Adipocyte (in vitro differentiated cells): ENCODE data around the gene CIT.

Source experiments
- DNase-seq: peaks from one replicate; pipeline ENCODE4 v3.0.0-alpha.2; 2015; ENCODE audit warnings: low read depth
- H3K27me3 ChIP-seq: replicated peaks from 2 replicates; pipeline ENCODE4 v1.7.0; 2013; ENCODE audit warnings: mild to moderate bottlenecking, low read length, moderate library complexity; ENCODE audit not compliant: control insufficient read depth, insufficient read depth
- H3K36me3 ChIP-seq: 2 replicates; pipeline ENCODE4 v1.7.0; 2013; ENCODE audit warnings: low read length, mild to moderate bottlenecking, moderate library complexity; ENCODE audit not compliant: control insufficient read depth, insufficient read depth, severe bottlenecking
- H3K4me1 ChIP-seq: 2 replicates; pipeline ENCODE4 v1.7.0; 2013; ENCODE audit warnings: mild to moderate bottlenecking, low read length, moderate library complexity; ENCODE audit not compliant: control insufficient read depth, insufficient read depth
- H3K4me3 ChIP-seq: 2 replicates; pipeline ENCODE4 v1.7.0; 2013; ENCODE audit warnings: mild to moderate bottlenecking, low read length, moderate library complexity
- H3K9ac ChIP-seq: 2 replicates; pipeline ENCODE4 v1.7.0; 2013; ENCODE audit warnings: mild to moderate bottlenecking, low read length, moderate library complexity
- H3K9me3 ChIP-seq: 2 replicates; pipeline ENCODE4 v1.7.0; 2013; ENCODE audit warnings: mild to moderate bottlenecking, low read length, moderate library complexity; ENCODE audit not compliant: control insufficient read depth

The CIT gene

GRCh38 chr12:119826661-119827445 is 50.3 kb downstream of the CIT start:
- peak; percentile 25 for DNase-seq
- no peak overlapping the region for H3K4me3 ChIP-seq
- H3K27me3 ChIP-seq, result no peaks in the 10 kb centered on the region
- no peaks in the 10 kb centered on the region for H3K9me3 ChIP-seq
- H3K36me3 ChIP-seq, result no peaks in the 10 kb centered on the region
- H3K9ac ChIP-seq, result no peak overlapping the region
- no peaks in the 10 kb centered on the region for H3K4me1 ChIP-seq

DNA sequence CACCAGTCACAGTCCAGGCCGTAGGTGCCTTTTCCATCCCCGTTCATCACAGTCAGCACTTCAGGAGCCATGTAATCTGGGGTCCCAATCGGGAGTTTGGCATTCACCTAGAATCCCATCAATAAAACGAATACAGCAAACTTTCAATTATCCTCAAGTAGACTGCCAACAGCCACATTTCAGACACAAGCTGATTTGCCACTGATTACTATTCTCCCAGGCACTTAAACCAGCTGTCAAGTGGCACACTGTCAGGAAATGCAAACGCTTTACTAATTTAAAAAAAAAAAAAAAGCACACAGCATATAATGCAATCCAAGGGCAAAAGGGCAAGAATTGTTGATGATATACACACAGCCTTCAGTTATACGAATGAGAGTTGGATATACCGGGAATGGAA is 51.9 kb downstream of the CIT start:
- DNase-seq, result no peak
- H3K27me3 ChIP-seq, result no peaks in the 10 kb centered on the region
- no peaks in the 10 kb centered on the region for H3K36me3 ChIP-seq
- H3K9ac ChIP-seq, result no peak overlapping the region
- H3K4me3 ChIP-seq, result no peak overlapping the region
- no peaks in the 10 kb centered on the region for H3K9me3 ChIP-seq
- no peaks in the 10 kb centered on the region for H3K4me1 ChIP-seq

GRCh38 chr12:119822046-119822445 is 55.1 kb downstream of the CIT start:
- Histone ChIP-seq H3K4me3 (no peak overlapping the region), H3K9me3 (no peaks in the 10 kb centered on the region), H3K9ac (no peak overlapping the region), H3K27me3 (no peaks in the 10 kb centered on the region), H3K36me3 (no peaks in the 10 kb centered on the region), H3K4me1 (no peaks in the 10 kb centered on the region)
- no peak for DNase-seq

DNA sequence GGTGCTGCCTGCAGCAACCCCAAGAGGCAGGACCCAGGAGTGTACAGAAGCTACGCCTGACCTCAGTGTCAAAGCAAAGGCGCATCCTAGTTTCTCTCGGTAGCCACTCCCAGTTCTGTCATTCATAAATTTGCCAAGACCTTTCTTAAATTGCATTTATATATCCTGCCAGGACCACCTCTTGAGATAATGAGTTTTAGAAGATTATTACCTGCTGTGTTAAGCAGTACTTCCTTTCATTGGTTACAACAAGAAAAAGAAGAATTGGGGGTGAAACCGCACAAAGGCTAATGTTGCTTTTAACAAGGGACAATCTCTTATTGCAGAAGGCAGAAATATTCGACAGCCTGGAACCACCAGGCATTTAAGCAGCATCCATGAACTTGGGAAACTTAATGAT is 57.8 kb downstream of the CIT start:
- H3K36me3 ChIP-seq, result no peaks in the 10 kb centered on the region
- H3K4me1 ChIP-seq, result no peaks in the 10 kb centered on the region
- H3K27me3 ChIP-seq, result no peaks in the 10 kb centered on the region
- no peak overlapping the region for H3K9ac ChIP-seq
- H3K4me3 ChIP-seq, result no peak overlapping the region
- DNase-seq, result no peak
- no peaks in the 10 kb centered on the region for H3K9me3 ChIP-seq

DNA sequence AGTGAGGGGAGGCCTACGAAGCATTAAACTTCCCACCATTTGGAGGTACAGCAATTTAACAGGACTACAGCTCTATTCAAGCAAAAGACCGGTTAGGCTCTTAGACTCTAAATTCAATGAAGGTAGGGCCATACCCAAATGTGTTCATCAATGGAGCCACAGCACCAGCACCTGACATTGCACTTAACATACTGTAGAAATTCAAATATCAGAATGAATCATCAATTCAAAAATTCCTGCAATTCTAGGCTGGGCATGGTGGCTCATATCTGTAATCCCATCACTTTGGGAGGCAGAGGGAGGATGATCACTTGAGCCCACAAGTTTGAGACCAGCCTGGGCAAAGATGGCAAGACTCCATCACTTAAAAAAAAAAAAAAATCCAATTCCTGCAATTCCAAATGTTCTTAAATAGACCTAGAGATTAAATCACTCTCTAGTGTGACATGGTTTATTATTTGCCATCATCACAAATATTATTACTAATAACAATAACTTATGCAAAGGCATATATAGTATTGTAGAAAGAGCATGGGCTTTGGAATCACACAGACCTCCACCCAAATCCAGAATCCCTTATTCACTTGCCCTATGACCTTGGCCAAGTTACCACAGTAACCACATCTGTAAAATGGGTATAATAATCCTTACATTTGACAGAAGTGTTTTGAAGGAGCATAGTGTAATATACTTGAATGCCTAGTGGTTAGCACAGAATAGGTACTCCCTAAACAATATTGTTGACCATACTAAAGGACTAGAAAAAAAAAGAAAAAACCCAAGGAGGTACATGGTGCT is 59.4 kb downstream of the CIT start:
- Histone ChIP-seq H3K4me1 (no peaks in the 10 kb centered on the region), H3K36me3 (no peaks in the 10 kb centered on the region), H3K9ac (no peak overlapping the region), H3K4me3 (no peak overlapping the region), H3K27me3 (no peaks in the 10 kb centered on the region), H3K9me3 (no peaks in the 10 kb centered on the region)
- DNase-seq, result no peak

DNA sequence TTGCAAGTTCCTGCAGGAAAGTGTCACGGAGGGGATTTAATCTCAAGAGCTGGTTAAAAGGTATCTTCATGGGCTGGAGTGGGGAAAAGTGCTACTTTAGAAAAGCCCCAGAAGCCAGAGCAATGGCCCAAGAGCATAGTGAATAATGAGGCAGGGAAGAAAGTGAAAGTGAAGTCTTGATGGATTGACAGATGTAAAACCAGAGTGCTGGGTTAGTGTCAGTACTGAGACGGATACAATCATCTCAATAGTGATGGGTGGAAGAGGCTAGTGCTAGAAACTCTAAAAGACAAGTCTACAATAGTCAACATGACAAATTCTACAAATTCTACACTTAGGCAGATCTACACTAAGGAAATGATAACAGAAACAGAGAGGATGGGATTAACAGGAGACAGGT is 68.1 kb downstream of the CIT start:
- no peak overlapping the region for H3K4me3 ChIP-seq
- H3K9me3 ChIP-seq, result no peaks in the 10 kb centered on the region
- no peak for DNase-seq
- no peak overlapping the region for H3K9ac ChIP-seq
- no peaks in the 10 kb centered on the region for H3K27me3 ChIP-seq
- H3K36me3 ChIP-seq, result no peaks in the 10 kb centered on the region
- peaks cover 9% of the 10 kb centered on the region for H3K4me1 ChIP-seq

GRCh38 chr12:119808441-119808840 is 68.7 kb downstream of the CIT start:
- peaks cover 15% of the 10 kb centered on the region for H3K4me1 ChIP-seq
- no peaks in the 10 kb centered on the region for H3K9me3 ChIP-seq
- H3K27me3 ChIP-seq, result no peaks in the 10 kb centered on the region
- no peak for DNase-seq
- H3K4me3 ChIP-seq, result no peak overlapping the region
- H3K9ac ChIP-seq, result no peak overlapping the region
- no peaks in the 10 kb centered on the region for H3K36me3 ChIP-seq

DNA sequence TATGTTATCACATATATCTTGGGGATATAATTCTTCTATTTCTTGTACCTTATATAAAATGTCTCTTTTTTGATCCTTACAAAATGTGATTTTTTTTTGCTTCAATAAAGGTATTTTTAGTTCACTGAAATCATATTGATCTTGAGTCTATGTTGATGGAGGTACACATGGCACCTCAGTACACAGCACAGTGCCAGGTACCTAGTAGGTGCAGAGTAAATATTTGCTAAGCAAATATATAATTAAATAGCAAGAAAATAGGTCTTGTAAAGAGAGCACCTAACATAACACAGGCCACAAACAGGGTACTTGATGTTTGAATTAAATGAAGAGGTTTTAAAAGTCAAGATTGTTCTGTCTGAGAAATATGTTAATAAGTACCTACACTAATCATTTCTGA is 69.7 kb downstream of the CIT start:
- H3K9ac ChIP-seq, result no peak overlapping the region
- no peaks in the 10 kb centered on the region for H3K36me3 ChIP-seq
- no peaks in the 10 kb centered on the region for H3K27me3 ChIP-seq
- H3K4me3 ChIP-seq, result no peak overlapping the region
- no peak for DNase-seq
- no peaks in the 10 kb centered on the region for H3K9me3 ChIP-seq
- peaks cover 19% of the 10 kb centered on the region for H3K4me1 ChIP-seq

DNA sequence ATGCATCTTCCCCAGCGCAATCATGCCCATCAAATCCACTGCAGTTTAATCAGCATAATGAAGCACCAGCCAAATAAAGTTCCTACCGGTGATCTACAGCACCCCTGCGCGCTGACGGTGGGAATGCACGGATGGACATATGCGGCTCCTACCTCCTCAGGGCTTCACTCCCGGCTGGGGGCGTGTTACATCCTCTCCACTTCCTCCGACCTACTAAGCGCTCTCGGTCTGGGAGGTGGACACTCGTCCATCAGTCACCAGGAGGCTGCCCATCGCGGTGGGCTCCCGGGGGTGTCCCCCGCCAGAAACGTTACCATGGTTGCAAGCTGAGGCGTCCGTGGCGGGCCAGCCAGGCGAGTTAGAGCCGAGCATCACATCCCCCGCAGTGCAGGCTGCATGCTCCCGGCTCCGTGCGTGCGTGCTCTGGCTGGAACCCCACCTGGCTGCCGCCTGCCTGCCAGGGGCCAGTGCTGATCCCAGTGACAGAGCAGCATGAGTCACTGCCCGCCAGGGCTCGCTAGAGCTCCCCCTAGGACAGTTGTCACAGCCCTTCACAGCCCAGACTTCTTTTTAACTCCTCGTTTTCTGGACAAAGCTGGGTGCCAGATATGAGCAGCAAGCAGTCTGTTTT is 73.0 kb downstream of the CIT start:
- H3K27me3 ChIP-seq, result no peaks in the 10 kb centered on the region
- H3K4me3 ChIP-seq, result peak overlapping the region; percentile 91
- no peaks in the 10 kb centered on the region for H3K36me3 ChIP-seq
- peak overlapping the region; percentile 77 for H3K9ac ChIP-seq
- no peaks in the 10 kb centered on the region for H3K9me3 ChIP-seq
- DNase-seq, result peak; percentile 78
- H3K4me1 ChIP-seq, result peaks cover 22% of the 10 kb centered on the region

DNA sequence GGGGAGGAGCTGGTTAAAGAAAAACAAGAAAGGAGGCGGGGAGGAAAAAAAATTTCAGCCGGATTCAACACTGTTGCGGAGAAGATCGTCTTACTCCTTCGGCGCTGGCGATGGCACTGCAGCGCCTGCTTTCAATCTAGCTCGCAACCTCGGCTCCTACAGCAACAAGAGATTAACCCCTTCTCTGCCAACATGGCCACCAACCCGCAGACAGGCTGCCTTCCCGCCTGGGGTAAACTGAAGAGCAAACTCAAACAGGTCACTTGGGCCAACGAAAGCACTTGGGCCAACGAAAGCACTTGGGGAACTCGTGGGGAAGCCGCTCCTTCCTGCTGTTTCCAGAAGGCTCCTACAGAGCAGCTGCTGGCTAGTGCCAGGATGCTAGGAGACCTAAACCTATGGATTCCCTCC is 73.7 kb downstream of the CIT start:
- no peaks in the 10 kb centered on the region for H3K27me3 ChIP-seq
- peak overlapping the region; percentile 91 for H3K4me3 ChIP-seq
- H3K9ac ChIP-seq, result peak overlapping the region; percentile 77
- DNase-seq, result peak; percentile 66
- H3K9me3 ChIP-seq, result no peaks in the 10 kb centered on the region
- peaks cover 22% of the 10 kb centered on the region for H3K4me1 ChIP-seq
- no peaks in the 10 kb centered on the region for H3K36me3 ChIP-seq

- Histone ChIP-seq H3K9ac (no peak overlapping the region), H3K9me3 (no peaks in the 10 kb centered on the region), H3K27me3 (no peaks in the 10 kb centered on the region), H3K4me1 (peaks cover 22% of the 10 kb centered on the region), H3K4me3 (peak overlapping the region; percentile 26), H3K36me3 (no peaks in the 10 kb centered on the region)
- DNase-seq, result peak; percentile 39
Measured at GRCh38 chr12:119802472-119802871, 74.6 kb downstream of the CIT start.
